Keratinocyte (primary cell): Measurements from ENCODE around the gene TMOD1.

Experiments used
- EZH2 ChIP-seq: IDR thresholded peaks from one replicate; pipeline ENCODE4 v1.6.1; 2012; ENCODE audit warnings: inconsistent platforms, mild to moderate bottlenecking, low read length, moderate library complexity
- TF ChIP-seq, protein P1 (sequence below), 3 experiments: IDR thresholded peaks in 1 of 3; conservative IDR thresholded peaks in 1 of 3; optimal IDR thresholded peaks in 1 of 3; 2 replicates in 2 of 3; 3 replicates in 1 of 3; pipeline versions ENCODE3 to v1.5.1; 2011; ENCODE audit warnings: low read length in 3 of 3, mild to moderate bottlenecking in 3 of 3, moderate library complexity in 2 of 3, control low read depth in 1 of 3, inconsistent platforms in 1 of 3; ENCODE audit not compliant: insufficient read depth in 2 of 3; ENCODE audit errors: extremely low read depth in 1 of 3

DNA sequence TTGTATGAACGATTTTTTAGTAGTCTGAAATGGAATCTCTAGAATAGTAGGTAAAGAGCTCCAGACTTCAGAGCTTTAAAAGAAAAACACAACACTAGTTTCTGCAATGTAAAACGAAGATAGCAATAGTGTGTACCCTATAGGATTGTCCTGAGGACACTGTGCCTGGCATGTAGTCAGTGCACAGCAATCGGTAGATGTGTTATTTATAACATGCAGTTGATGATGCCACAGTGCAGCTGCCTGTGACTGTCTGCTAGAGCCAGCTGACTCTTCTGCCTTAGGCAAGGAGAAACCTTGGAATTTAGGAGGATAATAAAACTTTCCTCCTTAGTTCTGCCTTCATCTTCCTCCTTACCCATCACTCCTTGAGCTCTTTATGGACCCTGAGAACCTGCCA, 27.7 kb upstream of the TMOD1 start:
- TF ChIP-seq, protein P1, sequence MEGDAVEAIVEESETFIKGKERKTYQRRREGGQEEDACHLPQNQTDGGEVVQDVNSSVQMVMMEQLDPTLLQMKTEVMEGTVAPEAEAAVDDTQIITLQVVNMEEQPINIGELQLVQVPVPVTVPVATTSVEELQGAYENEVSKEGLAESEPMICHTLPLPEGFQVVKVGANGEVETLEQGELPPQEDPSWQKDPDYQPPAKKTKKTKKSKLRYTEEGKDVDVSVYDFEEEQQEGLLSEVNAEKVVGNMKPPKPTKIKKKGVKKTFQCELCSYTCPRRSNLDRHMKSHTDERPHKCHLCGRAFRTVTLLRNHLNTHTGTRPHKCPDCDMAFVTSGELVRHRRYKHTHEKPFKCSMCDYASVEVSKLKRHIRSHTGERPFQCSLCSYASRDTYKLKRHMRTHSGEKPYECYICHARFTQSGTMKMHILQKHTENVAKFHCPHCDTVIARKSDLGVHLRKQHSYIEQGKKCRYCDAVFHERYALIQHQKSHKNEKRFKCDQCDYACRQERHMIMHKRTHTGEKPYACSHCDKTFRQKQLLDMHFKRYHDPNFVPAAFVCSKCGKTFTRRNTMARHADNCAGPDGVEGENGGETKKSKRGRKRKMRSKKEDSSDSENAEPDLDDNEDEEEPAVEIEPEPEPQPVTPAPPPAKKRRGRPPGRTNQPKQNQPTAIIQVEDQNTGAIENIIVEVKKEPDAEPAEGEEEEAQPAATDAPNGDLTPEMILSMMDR (optimal IDR thresholded peaks at IDR 0.05 in 1 of 3, IDR thresholded peaks at IDR 0.05 in 1 of 3, conservative IDR thresholded peaks at IDR 0.05 in 1 of 3; ENCODE audit: extremely low read depth in 1 of 3, insufficient read depth in 2 of 3, low read length in 3 of 3) = no peak
- TF ChIP-seq EZH2 = no peak
